Type B pancreatic cell (in vitro differentiated cells): ENCODE results near the gene ALS2CL. TPM values are rescaled to one million over a fixed set of nuclear protein-coding genes. Genes with fewer than 3 reads are reported as not detected.

Source experiments
- DNase-seq: peaks from one replicate; pipeline ENCODE4 v3.0.0; 2021; ENCODE audit warnings: mixed read lengths; ENCODE audit not compliant: unreplicated experiment; ENCODE audit errors: extremely low spot score
- H3K27ac Mint-ChIP-seq: 2 replicates; pipeline ENCODE4 v1.8.0; 2021; ENCODE audit warnings: mild to moderate bottlenecking, mixed read lengths
- H3K27me3 Mint-ChIP-seq: 2 replicates; pipeline ENCODE4 v1.8.0; 2021; ENCODE audit warnings: mixed read lengths
- H3K36me3 Mint-ChIP-seq: 2 replicates; pipeline ENCODE4 v1.8.0; 2021; ENCODE audit warnings: mixed read lengths
- H3K4me1 Mint-ChIP-seq: one replicate; pipeline ENCODE4 v1.8.0; 2021; ENCODE audit warnings: mixed read lengths; ENCODE audit not compliant: unreplicated experiment
- H3K4me3 Mint-ChIP-seq: 2 replicates; pipeline ENCODE4 v1.8.0; 2021; ENCODE audit warnings: mild to moderate bottlenecking, mixed read lengths
- H3K9me3 Mint-ChIP-seq: 2 replicates; pipeline ENCODE4 v1.8.0; 2021; ENCODE audit warnings: mixed read lengths
- CTCF ChIP-seq: fragments of 200-600 bp; sonication (generic); conservative IDR thresholded peaks from 2 replicates; pipeline ENCODE4 v1.5.0; 2021; ENCODE audit warnings: antibody characterized with exemption, mild to moderate bottlenecking
- total RNA-seq: library from RNA; stranded (reverse); gene quantifications from 2 replicates; pipeline ENCODE4 v1.2.1, GENCODE V29; 2021; ENCODE audit warnings: low replicate concordance

The ALS2CL gene
- total RNA-seq, 1 donor from 2014 or later = 31.7 TPM

GRCh38 chr3:46629551-46630517 lies 63.6 kb downstream of the ALS2CL start:
- TF ChIP-seq CTCF = peak; percentile 92

GRCh38 chr3:46628901-46629369 lies 64.5 kb downstream of the ALS2CL start:
- no peaks in the 10 kb centered on the region for H3K9me3 Mint-ChIP-seq
- peak overlapping the region; percentile 61 for H3K27ac Mint-ChIP-seq
- no peak for DNase-seq
- H3K4me3 Mint-ChIP-seq = peak overlapping the region; percentile 70
- peaks cover 39% of the 10 kb centered on the region for H3K4me1 Mint-ChIP-seq
- TF ChIP-seq CTCF = no peak
- no peaks in the 10 kb centered on the region for H3K36me3 Mint-ChIP-seq
- peaks cover 3% of the 10 kb centered on the region for H3K27me3 Mint-ChIP-seq

More at GRCh38 chr3:46629551-46630517, 63.6 kb downstream of the ALS2CL start:
- H3K27ac Mint-ChIP-seq = peak overlapping the region; percentile 61
- no peaks in the 10 kb centered on the region for H3K36me3 Mint-ChIP-seq
- DNase-seq = peak; percentile 84
- H3K9me3 Mint-ChIP-seq = no peaks in the 10 kb centered on the region
- peaks cover 3% of the 10 kb centered on the region for H3K27me3 Mint-ChIP-seq
- H3K4me3 Mint-ChIP-seq = peak overlapping the region; percentile 70
- H3K4me1 Mint-ChIP-seq = peaks cover 39% of the 10 kb centered on the region

GRCh38 chr3:46627078-46627477 lies 66.4 kb downstream of the ALS2CL start:
- peaks cover 34% of the 10 kb centered on the region for H3K4me1 Mint-ChIP-seq
- no peaks in the 10 kb centered on the region for H3K9me3 Mint-ChIP-seq
- no peak for TF ChIP-seq CTCF
- H3K27ac Mint-ChIP-seq = no peak overlapping the region
- no peaks in the 10 kb centered on the region for H3K36me3 Mint-ChIP-seq
- H3K27me3 Mint-ChIP-seq = peaks cover 3% of the 10 kb centered on the region
- DNase-seq = no peak
- no peak overlapping the region for H3K4me3 Mint-ChIP-seq

- no peak for DNase-seq
- no peak overlapping the region for H3K4me3 Mint-ChIP-seq
- peak overlapping the region; percentile 32 for H3K27ac Mint-ChIP-seq
- no peaks in the 10 kb centered on the region for H3K9me3 Mint-ChIP-seq
- H3K27me3 Mint-ChIP-seq = peaks cover 3% of the 10 kb centered on the region
- no peaks in the 10 kb centered on the region for H3K36me3 Mint-ChIP-seq
- peaks cover 34% of the 10 kb centered on the region for H3K4me1 Mint-ChIP-seq
- TF ChIP-seq CTCF = no peak
These were observed 67.4 kb downstream of the ALS2CL start for GRCh38 chr3:46626039-46626438.

GRCh38 chr3:46624975-46625490 lies 68.4 kb downstream of the ALS2CL start:
- no peak for TF ChIP-seq CTCF
- H3K4me1 Mint-ChIP-seq = peaks cover 37% of the 10 kb centered on the region
- H3K27ac Mint-ChIP-seq = no peak overlapping the region
- H3K36me3 Mint-ChIP-seq = no peaks in the 10 kb centered on the region
- H3K27me3 Mint-ChIP-seq = peaks cover 3% of the 10 kb centered on the region
- no peak overlapping the region for H3K4me3 Mint-ChIP-seq
- H3K9me3 Mint-ChIP-seq = no peaks in the 10 kb centered on the region
- no peak for DNase-seq
